GM19468 (cell line): ENCODE data around the gene DONSON.
A peak's percentile ranks its signal among the peaks of the same experiment; 100 is the strongest.
"Not testable (repeated sequence)": the region's sequence is repeated elsewhere in the genome, so short reads cannot be mapped to it uniquely, and the experiment has no call there.

ENCODE experiments used
- ATAC-seq: cut with Tn5 transposase; IDR thresholded peaks from one replicate; pipeline ENCODE4 v1.9.1; 2021; ENCODE audit warnings: mild to moderate bottlenecking, moderate library complexity, moderate number of reproducible peaks; ENCODE audit not compliant: unreplicated experiment; ENCODE audit errors: extremely low read depth

The DONSON gene, protein sequence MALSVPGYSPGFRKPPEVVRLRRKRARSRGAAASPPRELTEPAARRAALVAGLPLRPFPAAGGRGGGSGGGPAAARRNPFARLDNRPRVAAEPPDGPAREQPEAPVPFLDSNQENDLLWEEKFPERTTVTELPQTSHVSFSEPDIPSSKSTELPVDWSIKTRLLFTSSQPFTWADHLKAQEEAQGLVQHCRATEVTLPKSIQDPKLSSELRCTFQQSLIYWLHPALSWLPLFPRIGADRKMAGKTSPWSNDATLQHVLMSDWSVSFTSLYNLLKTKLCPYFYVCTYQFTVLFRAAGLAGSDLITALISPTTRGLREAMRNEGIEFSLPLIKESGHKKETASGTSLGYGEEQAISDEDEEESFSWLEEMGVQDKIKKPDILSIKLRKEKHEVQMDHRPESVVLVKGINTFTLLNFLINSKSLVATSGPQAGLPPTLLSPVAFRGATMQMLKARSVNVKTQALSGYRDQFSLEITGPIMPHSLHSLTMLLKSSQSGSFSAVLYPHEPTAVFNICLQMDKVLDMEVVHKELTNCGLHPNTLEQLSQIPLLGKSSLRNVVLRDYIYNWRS

DNA sequence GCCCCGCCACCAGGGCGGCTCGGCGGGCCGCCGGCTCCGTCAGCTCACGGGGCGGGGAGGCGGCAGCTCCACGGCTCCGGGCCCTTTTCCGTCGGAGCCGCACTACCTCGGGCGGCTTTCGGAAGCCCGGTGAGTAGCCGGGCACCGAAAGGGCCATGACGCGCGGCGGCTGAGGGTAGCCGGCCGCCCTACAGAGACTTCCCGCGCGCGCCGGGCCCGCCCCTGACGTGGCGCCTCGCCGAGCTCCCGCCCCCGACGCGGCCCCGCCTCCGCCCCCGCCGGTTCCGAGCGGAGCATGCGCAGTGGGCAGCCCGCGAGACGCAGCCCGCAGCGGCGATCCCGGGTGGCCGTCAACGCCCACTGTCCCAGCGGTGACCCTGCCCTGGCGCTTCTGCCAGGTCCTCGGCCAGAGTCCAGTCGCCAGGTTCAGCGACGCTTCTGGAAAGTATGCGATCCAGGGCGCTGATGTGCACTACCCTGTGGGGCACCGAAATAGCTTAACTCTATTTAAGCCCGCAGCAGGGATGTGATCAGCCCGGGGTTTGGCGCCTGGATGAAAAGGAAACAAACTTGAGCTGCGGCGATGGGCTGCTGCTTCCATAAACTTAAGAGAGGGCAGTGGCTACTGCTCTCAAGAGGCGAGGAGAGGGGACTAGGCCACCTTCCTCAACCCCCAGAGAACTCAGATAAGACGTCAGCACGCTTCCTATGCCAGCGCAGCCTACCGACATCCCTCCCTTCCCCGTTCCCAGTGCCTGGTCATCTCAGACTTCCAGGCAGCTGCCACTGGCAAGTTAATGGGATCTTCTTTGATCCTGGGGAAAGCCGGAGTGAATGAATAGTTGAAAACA lies at the start of gene DONSON:
DONSON (minus strand) TSS at position 200 of the 851 bp plus-strand sequence; CDS start at position 157, 43 bp downstream.
- peak; percentile 86 for ATAC-seq

GRCh38 chr21:33634254-33634653 lies 45.8 kb upstream of the DONSON start:
- no peak for ATAC-seq

DNA sequence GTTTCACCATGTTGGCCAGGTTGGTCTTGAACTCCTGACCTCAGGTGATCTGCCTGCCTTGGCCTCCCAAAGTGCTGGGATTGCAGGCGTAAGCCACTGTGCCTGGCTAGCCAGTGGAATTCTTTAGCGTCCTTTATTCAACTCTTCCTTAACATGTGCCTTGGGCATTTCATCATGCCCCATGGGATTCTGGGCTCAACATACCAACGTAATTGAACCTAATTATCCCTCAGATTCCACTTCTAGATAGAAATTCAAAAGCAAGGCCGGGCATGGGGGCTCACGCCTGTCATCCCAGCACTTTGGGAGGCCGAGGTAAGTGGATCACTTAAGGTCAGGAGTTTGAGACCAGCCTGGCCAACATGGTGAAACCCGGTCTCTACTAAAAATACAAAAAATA lies 37.7 kb upstream of the DONSON start:
- ATAC-seq = not testable (repeated sequence)

DNA sequence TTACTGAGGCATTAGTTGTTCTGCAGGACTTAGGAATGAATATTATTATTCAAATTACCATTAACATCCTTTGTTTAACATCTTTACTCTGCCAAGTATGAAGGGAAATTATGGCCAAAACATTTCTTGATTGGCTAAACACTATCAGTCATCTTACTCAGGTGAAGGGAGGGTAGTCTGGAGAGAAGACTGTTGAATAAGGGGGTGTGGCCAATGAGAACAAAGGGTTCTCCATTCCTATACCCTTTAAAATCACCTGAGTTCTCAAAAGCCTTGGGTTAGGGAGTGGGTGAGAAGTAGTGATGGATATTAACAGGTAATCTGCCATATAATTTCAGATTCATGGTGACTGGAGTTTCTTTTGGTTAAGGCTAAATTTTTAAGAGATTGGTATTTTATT lies 33.8 kb upstream of the DONSON start:
- ATAC-seq = no peak

DNA sequence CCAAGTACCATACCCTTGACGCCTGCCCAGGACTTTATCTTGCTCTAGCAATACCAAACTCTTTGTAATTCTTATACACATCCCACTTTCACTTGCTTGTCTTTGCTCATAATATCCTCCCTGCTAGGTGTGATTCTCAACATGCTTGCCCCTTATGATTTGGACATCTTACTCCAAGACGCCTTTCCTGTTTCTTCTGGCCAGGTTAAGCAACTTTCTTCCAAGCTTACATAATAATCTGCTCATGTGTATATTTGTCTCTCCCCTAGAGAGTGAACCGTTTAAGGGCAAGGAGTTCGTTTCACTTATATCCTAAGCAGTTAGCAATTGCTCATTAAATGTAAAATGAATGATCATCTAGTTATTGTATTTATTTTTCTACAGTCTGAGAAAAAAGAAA lies 31.2 kb upstream of the DONSON start:
- ATAC-seq = no peak

GRCh38 chr21:33618407-33618806 lies 29.9 kb upstream of the DONSON start:
- ATAC-seq = no peak

GRCh38 chr21:33617565-33617964 lies 29.1 kb upstream of the DONSON start:
- ATAC-seq = not testable (repeated sequence)

DNA sequence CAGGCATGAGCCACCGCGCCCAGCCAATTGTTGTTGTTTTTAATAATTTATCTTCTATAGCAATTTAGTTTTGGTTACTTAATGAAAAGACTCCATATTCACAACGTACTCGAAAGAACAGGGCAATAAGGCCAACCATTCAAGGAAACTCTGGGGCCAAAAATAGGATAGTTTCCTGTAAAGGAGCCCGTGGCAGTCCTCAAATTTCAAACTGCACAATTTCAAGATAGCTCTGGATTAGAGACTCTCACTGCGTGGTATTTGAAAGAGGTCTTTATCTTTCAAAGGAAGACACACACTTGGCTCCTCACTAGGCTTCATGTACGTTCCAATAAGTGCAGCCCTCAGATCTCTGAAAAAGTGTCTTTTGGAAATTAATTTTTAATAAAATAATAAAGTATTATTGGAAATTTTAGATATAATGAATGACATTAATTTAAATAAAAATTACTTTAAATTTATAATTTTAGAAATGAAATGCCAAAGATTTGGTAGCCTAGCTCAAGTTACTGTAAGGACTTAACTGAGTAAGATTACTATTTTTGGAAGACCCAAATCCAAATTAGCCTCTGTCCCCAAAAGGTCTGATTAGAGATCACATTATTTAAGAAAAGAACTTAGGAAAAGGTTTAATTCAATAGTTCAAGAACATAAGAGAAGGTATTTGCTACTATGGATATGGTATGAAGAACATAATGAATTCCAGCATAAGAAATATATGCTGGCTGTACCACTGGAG lies 22.7 kb upstream of the DONSON start:
- no peak for ATAC-seq

GRCh38 chr21:33608559-33608958 lies 20.1 kb upstream of the DONSON start:
- ATAC-seq = no peak

- ATAC-seq = no peak
Measured at GRCh38 chr21:33598051-33598450, 9.6 kb upstream of the DONSON start.

GRCh38 chr21:33587792-33588484 lies 546 bp downstream of the DONSON start:
- no peak for ATAC-seq

GRCh38 chr21:33586927-33587326 lies 1.6 kb downstream of the DONSON start:
- ATAC-seq = no peak

GRCh38 chr21:33584455-33584854 lies 4.0 kb downstream of the DONSON start:
- no peak for ATAC-seq

DNA sequence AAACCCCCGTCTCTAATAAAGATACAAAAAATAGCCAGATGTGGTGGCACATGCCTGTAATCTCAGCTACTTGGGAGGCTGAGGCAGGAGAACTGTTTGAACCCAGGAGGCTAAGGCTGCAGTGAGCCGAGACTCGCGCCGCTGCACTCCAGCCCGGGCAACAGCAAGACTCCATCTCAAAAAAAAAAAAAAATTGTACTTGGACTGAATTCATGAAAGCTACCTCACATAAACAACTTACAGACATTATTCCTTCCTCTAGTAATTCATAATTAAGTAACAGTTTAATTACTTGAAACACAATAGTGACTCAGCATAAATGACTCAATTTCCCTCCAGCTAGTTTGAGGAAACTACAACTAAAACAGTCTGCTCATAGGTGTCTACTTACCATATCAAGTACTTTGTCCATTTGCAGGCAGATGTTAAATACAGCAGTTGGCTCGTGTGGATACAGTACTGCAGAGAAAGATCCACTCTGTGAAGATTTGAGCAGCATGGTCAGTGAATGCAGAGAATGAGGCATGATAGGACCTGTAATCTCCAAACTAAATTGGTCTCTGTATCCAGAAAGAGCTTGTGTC lies 9.4 kb downstream of the DONSON start:
- ATAC-seq = no peak

GRCh38 chr21:33578214-33578613 lies 10.3 kb downstream of the DONSON start:
- no peak for ATAC-seq

DNA sequence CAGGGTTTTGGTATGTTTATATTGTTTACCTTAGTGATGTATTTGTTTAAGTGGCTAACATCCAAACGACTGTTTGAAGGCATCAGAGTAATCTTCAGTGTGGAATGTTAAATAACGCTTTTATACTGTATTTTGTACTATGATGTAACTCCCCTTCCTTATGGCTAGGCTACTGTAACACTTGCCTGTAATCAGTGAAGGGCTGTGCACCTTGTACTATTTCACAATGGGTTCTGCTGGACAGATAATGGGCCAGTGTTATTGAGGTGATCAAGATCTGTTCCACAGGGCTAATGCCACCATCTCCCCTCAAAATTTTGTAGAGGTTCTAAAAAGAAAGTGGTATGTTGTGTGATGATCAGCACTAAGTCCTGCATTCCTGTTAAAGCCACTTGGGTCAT lies 11.7 kb downstream of the DONSON start:
- not testable (repeated sequence) for ATAC-seq

DNA sequence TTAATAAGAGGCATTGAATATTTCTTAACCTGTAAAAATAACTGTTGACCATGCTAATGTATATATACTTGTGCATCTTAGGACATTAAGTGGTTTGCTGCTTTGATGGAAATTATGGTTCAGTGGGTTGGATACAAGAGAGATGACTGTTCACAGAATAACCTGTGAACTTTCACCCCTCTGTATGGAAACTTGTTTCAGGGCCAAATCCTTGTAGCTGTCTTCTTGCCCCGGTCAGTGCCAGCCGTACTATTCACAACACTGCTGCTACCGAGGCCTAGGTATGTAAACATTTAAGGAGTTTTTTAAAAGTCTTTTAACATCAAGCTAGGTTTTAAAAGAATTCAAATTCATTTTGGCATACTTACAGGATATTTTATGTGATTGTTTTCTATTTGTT lies 16.1 kb downstream of the DONSON start:
- no peak for ATAC-seq

- ATAC-seq = no peak
Measured at GRCh38 chr21:33569991-33570390, 18.5 kb downstream of the DONSON start.

- ATAC-seq = no peak
Measured at GRCh38 chr21:33568448-33568847, 20.0 kb downstream of the DONSON start.
